ENCODE measurements around the gene CASKIN2. TPM values are rescaled to one million over a fixed set of nuclear protein-coding genes. Genes with fewer than 3 reads are reported as not detected.

The CASKIN2 gene
- total RNA-seq, 6 donors from 2014 or later, result 24.1 to 113 (median 48.5) TPM

Other genes starting within 250 kb of the CASKIN2 start
- gene MIF4GD, start 244.3 kb downstream of the CASKIN2 start, total RNA-seq, result 10 to 100 TPM; 19.9 to 42.8 (median 36.2) TPM
- gene SLC25A19, start 226.1 kb downstream of the CASKIN2 start, total RNA-seq, result 10 to 100 TPM; 21.9 to 37.0 (median 23.9) TPM
- gene GRB2, start 109.9 kb downstream of the CASKIN2 start, total RNA-seq, result 100 to 1,000 TPM; 103 to 168 (median 151) TPM
- 100 to 1,000 TPM in 2 of 6 donors, 10 to 100 TPM in 4; 62.3 to 320 (median 90.5) TPM for gene TMEM94, start 58.9 kb downstream of the CASKIN2 start, total RNA-seq
- gene TSEN54, start 991 bp upstream of the CASKIN2 start, total RNA-seq, result 100 to 1,000 TPM in 2 of 6 donors, 10 to 100 TPM in 4; 19.5 to 125 (median 31.3) TPM
- 100 to 1,000 TPM; 113 to 256 (median 175) TPM for gene LLGL2, start 10.2 kb upstream of the CASKIN2 start, total RNA-seq
- 100 to 1,000 TPM in 4 of 6 donors, 10 to 100 TPM in 2; 89.8 to 592 (median 183) TPM for gene MYO15B, start 72.3 kb upstream of the CASKIN2 start, total RNA-seq
- 1 to 10 TPM; 1.9 to 7.3 (median 3.3) TPM for gene SMIM5, start 117.9 kb upstream of the CASKIN2 start, total RNA-seq
- 10 to 100 TPM; 11.4 to 97.4 (median 41.4) TPM for gene RECQL5, start 151.6 kb upstream of the CASKIN2 start, total RNA-seq
- 100 to 1,000 TPM in 1 of 6 donors, 10 to 100 TPM in 5; 64.1 to 125 (median 80.8) TPM for gene SAP30BP, start 151.8 kb upstream of the CASKIN2 start, total RNA-seq
- 10 to 100 TPM; 16.8 to 75.2 (median 41.2) TPM for gene ITGB4, start 205.9 kb upstream of the CASKIN2 start, total RNA-seq
- gene GALK1, start 249.7 kb upstream of the CASKIN2 start, total RNA-seq, result 10 to 100 TPM; 18.9 to 65.7 (median 40.6) TPM

Data from upper lobe of left lung (tissue), 6 donors.